Lower lobe of right lung (tissue), 2 donors: Measurements from ENCODE around the gene TOR4A. TPM values are rescaled to one million over a fixed set of nuclear protein-coding genes. Genes with fewer than 3 reads are reported as not detected.
A peak's percentile ranks its signal among the peaks of the same experiment; 100 is the strongest.

Source experiments
- ATAC-seq, 2 donors: fragments of 200-7000 bp; cut with Tn5 transposase; one replicate each; pipeline ENCODE4 v1.9.1; 2020 to 2022; ENCODE audit warnings: mild to moderate bottlenecking in 2 of 2, moderate library complexity in 2 of 2
- DNase-seq: peaks from one replicate; pipeline ENCODE4 v3.0.0-alpha.2; 2020
- H3K27ac ChIP-seq: fragments of 200-600 bp; one replicate; pipeline ENCODE4 v1.8.0; 2022
- H3K27me3 ChIP-seq: fragments of 200-600 bp; one replicate; pipeline ENCODE4 v1.8.0; 2022; ENCODE audit warnings: low read depth
- H3K36me3 ChIP-seq: fragments of 200-600 bp; one replicate; pipeline ENCODE4 v1.8.0; 2022; ENCODE audit warnings: mild to moderate bottlenecking
- H3K4me1 ChIP-seq: fragments of 200-600 bp; one replicate; pipeline ENCODE4 v1.8.0; 2022
- H3K4me3 ChIP-seq: fragments of 200-600 bp; one replicate; pipeline ENCODE4 v1.8.0; 2022; ENCODE audit warnings: mild to moderate bottlenecking
- H3K9me3 ChIP-seq: fragments of 200-600 bp; one replicate; pipeline ENCODE4 v1.8.0; 2022
- CTCF ChIP-seq: fragments of 200-600 bp; IDR thresholded peaks from one replicate; pipeline ENCODE4 v1.8.0; 2022; ENCODE audit warnings: antibody characterized with exemption, mild to moderate bottlenecking
- intact Hi-C: fragments of 100-400 bp; cut with DNase I; formaldehyde crosslinking; loops from one replicate; pipeline ENCODE4 v1.11.0; 2022
- total RNA-seq: library from RNA; stranded (reverse); fragmentation: NEBNext Ultra II Directional; extraction: Animal tissue kit (Norgen Biotek cat#: 25700); gene quantifications from one replicate; pipeline ENCODE4 v1.2.1, GENCODE V29; 2021
- donor health status: DM: no; HTN: yes; CAD: no; lungs with severe emphysema.

TOR4A gene
- total RNA-seq, 1 donor from 2014 or later, result 27.2 TPM

- Histone ChIP-seq H3K27ac (no peak overlapping the region), H3K36me3 (no peaks in the 10 kb centered on the region), H3K9me3 (no peaks in the 10 kb centered on the region), H3K27me3 (peaks cover 23% of the 10 kb centered on the region), H3K4me1 (peaks cover 24% of the 10 kb centered on the region), H3K4me3 (no peak overlapping the region)
- no peak for DNase-seq
- intact Hi-C loops, result no loop called here
- TF ChIP-seq CTCF, result no peak
- ATAC-seq, result no peak
These were observed 37.3 kb downstream of the TOR4A start for GRCh38 chr9:137314561-137315560.

DNA sequence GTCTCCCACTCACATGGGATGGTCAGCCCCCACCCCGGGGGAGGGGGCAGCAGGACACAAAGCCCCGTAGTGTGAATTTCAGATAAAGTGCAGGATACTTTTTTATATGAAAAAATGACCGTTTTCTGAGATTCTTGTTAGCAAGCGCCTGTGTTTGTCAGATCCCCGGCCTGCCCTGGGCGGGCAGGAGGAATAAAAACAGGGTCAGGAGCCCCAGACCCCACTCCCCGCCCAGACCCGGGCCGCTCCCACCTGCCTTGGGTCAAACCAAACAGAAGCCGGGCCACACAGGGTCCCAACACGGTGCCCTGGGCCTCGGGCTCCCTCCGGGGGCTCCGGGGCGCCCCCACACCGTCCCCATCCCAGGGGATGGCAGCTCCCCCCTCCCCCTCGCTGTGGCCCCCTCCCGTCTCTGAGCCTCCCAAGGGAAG, 38.1 kb downstream of the TOR4A start:
- intact Hi-C loops, result no loop called here
- no peak overlapping the region for H3K27ac ChIP-seq
- H3K9me3 ChIP-seq, result no peaks in the 10 kb centered on the region
- TF ChIP-seq CTCF, result no peak
- H3K36me3 ChIP-seq, result no peaks in the 10 kb centered on the region
- peaks cover 23% of the 10 kb centered on the region for H3K27me3 ChIP-seq
- ATAC-seq (no peak), DNase-seq (no peak)
- peaks cover 31% of the 10 kb centered on the region for H3K4me1 ChIP-seq
- H3K4me3 ChIP-seq, result no peak overlapping the region

GRCh38 chr9:137316012-137316981, 38.8 kb downstream of the TOR4A start:
- Histone ChIP-seq H3K27ac (no peak overlapping the region), H3K36me3 (no peaks in the 10 kb centered on the region), H3K4me3 (peak overlapping the region; percentile 47), H3K9me3 (no peaks in the 10 kb centered on the region), H3K27me3 (peaks cover 23% of the 10 kb centered on the region), H3K4me1 (peaks cover 38% of the 10 kb centered on the region)
- intact Hi-C loops, result no loop called here
- ATAC-seq (peak in 1 of 2 donors; percentile 30), DNase-seq (no peak)
- TF ChIP-seq CTCF, result no peak

- no peaks in the 10 kb centered on the region for H3K36me3 ChIP-seq
- peaks cover 23% of the 10 kb centered on the region for H3K27me3 ChIP-seq
- peaks cover 44% of the 10 kb centered on the region for H3K4me1 ChIP-seq
- H3K27ac ChIP-seq, result no peak overlapping the region
- intact Hi-C loops, result no loop called here
- ATAC-seq, result no peak
- no peaks in the 10 kb centered on the region for H3K9me3 ChIP-seq
- no peak for TF ChIP-seq CTCF
- DNase-seq, result no peak
- no peak overlapping the region for H3K4me3 ChIP-seq
These were observed 39.6 kb downstream of the TOR4A start for GRCh38 chr9:137317021-137317717.
